IMR-90 (cell line): ENCODE data around the gene PLEK2. TPM values are rescaled to one million over a fixed set of nuclear protein-coding genes. Genes with fewer than 3 reads are reported as not detected.

ENCODE experiments used
- ATAC-seq: fragments of 200-7000 bp; cut with Tn5 transposase; 2 replicates; pipeline ENCODE4 v1.9.1; 2020; ENCODE audit warnings: low read depth, mild to moderate bottlenecking, moderate library complexity
- BruUV-seq: library from RNA; stranded (reverse); fragments of 400-500 nt; replicated peaks from 2 replicates; lab custom pipeline; 2021; lab: Mats Ljungman, UMichigan
- CTCF ChIA-PET: fragments of 300-600 bp; formaldehyde crosslinking; extraction: SDS; loops from one replicate; lab custom pipeline; 2021; ENCODE audit warnings: antibody characterized with exemption; lab: Yijun Ruan, JAX
- POLR2A ChIA-PET: fragments of 300-600 bp; sonication (Branson Sonifier 250); formaldehyde crosslinking; loops from one replicate; lab custom pipeline; 2022; ENCODE audit warnings: antibody characterized with exemption; ENCODE audit not compliant: unreplicated experiment; lab: Charles Lee
- DNase-seq: peaks from one replicate; pipeline ENCODE4 v3.0.0; 2013
- H2AFZ ChIP-seq: replicated peaks from 2 replicates; pipeline ENCODE3; 2013; ENCODE audit warnings: low read length, mild to moderate bottlenecking; ENCODE audit not compliant: poor library complexity
- H2AK5ac ChIP-seq: 2 replicates; pipeline ENCODE4 v1.6.1; 2013; ENCODE audit warnings: low read depth, low read length, inconsistent platforms
- H2AK9ac ChIP-seq: replicated peaks from 2 replicates; pipeline ENCODE3; 2013; ENCODE audit warnings: mild to moderate bottlenecking, low read depth, low read length, moderate library complexity; ENCODE audit not compliant: poor library complexity
- H2BK120ac ChIP-seq: 2 replicates; pipeline ENCODE4 v1.6.1; 2013; ENCODE audit warnings: low read depth, low read length, inconsistent platforms
- H2BK15ac ChIP-seq: 3 replicates; pipeline ENCODE4 v1.6.1; 2013; ENCODE audit warnings: low read depth, low read length, inconsistent platforms
- H2BK20ac ChIP-seq: 2 replicates; pipeline ENCODE4 v1.6.1; 2013; ENCODE audit warnings: low read depth, mild to moderate bottlenecking, inconsistent platforms, low read length, moderate library complexity
- H2BK5ac ChIP-seq: 2 replicates; pipeline ENCODE4 v1.6.1; 2013; ENCODE audit warnings: mild to moderate bottlenecking, low read depth, low read length, inconsistent platforms; ENCODE audit not compliant: poor library complexity, severe bottlenecking
- H3K14ac ChIP-seq: replicated peaks from 2 replicates; pipeline ENCODE4 v1.6.1; 2013; ENCODE audit warnings: low read depth, low read length, inconsistent platforms
- H3K18ac ChIP-seq: 2 replicates; pipeline ENCODE4 v1.6.1; 2013; ENCODE audit warnings: low read depth, low read length, control low read depth
- H3K23ac ChIP-seq: 2 replicates; pipeline ENCODE4 v1.6.1; 2013; ENCODE audit warnings: low read depth, low read length, inconsistent platforms
- H3K27ac ChIP-seq: 2 replicates; pipeline ENCODE4 v1.5.1; 2013; ENCODE audit warnings: mild to moderate bottlenecking, control low read depth, low read length; ENCODE audit not compliant: insufficient read depth
- H3K27me3 ChIP-seq: 2 replicates; pipeline ENCODE4 v1.6.1; 2013; ENCODE audit warnings: low read length; ENCODE audit not compliant: control insufficient read depth, insufficient read depth
- H3K36me3 ChIP-seq: 2 replicates; pipeline ENCODE4 v1.6.1; 2013; ENCODE audit warnings: low read length, mixed read lengths; ENCODE audit not compliant: control insufficient read depth, insufficient read depth
- H3K4ac ChIP-seq: 2 replicates; pipeline ENCODE4 v1.6.1; 2013; ENCODE audit warnings: low read depth, low read length, inconsistent platforms
- H3K4me1 ChIP-seq: 2 replicates; pipeline ENCODE4 v1.6.1; 2013; ENCODE audit warnings: low read length, mixed read lengths; ENCODE audit not compliant: control insufficient read depth, insufficient read depth
- H3K4me2 ChIP-seq: 2 replicates; pipeline ENCODE4 v1.6.1; 2013; ENCODE audit warnings: low read depth, mild to moderate bottlenecking, control low read depth, low read length, moderate library complexity
- H3K4me3 ChIP-seq: 2 replicates; pipeline ENCODE4 v1.5.1; 2013; ENCODE audit warnings: low read depth, mild to moderate bottlenecking, control low read depth, low read length, moderate library complexity; ENCODE audit not compliant: insufficient read depth
- H3K56ac ChIP-seq: 2 replicates; pipeline ENCODE4 v1.6.1; 2013; ENCODE audit warnings: low read length, inconsistent platforms; ENCODE audit not compliant: insufficient read depth; ENCODE audit errors: extremely low read depth
- H3K79me1 ChIP-seq, 2 experiments: 2 replicates each; pipeline ENCODE4 v1.6.1; 2013; ENCODE audit warnings: low read length in 2 of 2, inconsistent platforms in 1 of 2, low read depth in 1 of 2
- H3K9ac ChIP-seq: 2 replicates; pipeline ENCODE4 v1.6.1; 2013; ENCODE audit warnings: low read depth, low read length, control low read depth
- H3K9me1 ChIP-seq: 2 replicates; pipeline ENCODE4 v1.6.1; 2013; ENCODE audit warnings: low read length, inconsistent platforms; ENCODE audit not compliant: insufficient read depth
- H3K9me3 ChIP-seq: 2 replicates; pipeline ENCODE4 v1.6.1; 2013; ENCODE audit warnings: low read length; ENCODE audit not compliant: control insufficient read depth, insufficient read depth
- H4K20me1 ChIP-seq: 2 replicates; pipeline ENCODE4 v1.6.1; 2013; ENCODE audit warnings: low read length, inconsistent platforms; ENCODE audit not compliant: insufficient read depth
- H4K5ac ChIP-seq: 2 replicates; pipeline ENCODE4 v1.6.1; 2013; ENCODE audit warnings: mild to moderate bottlenecking, low read depth, low read length, control low read depth
- H4K8ac ChIP-seq, 2 experiments: 2 replicates each; pipeline ENCODE4 v1.6.1; 2013; ENCODE audit warnings: low read depth in 2 of 2, low read length in 2 of 2, control low read depth in 1 of 2, inconsistent platforms in 1 of 2
- H4K91ac ChIP-seq: 2 replicates; pipeline ENCODE4 v1.6.1; 2013; ENCODE audit warnings: low read depth, low read length, inconsistent platforms; ENCODE audit not compliant: insufficient read depth
- BHLHE40 ChIP-seq: fragments of 150-350 bp; IDR thresholded peaks from 2 replicates; pipeline ENCODE4 v1.6.1; 2016; ENCODE audit warnings: mild to moderate bottlenecking, low read depth, low read length
- CHD1 ChIP-seq: IDR thresholded peaks from 2 replicates; pipeline ENCODE4 v1.6.1; 2012; ENCODE audit warnings: low read depth, low read length, improper control_type of control experiment
- MAFK ChIP-seq: IDR thresholded peaks from 2 replicates; pipeline ENCODE4 v1.6.1; 2012; ENCODE audit warnings: low read depth, low read length, improper control_type of control experiment
- MXI1 ChIP-seq: IDR thresholded peaks from 2 replicates; pipeline ENCODE4 v1.6.1; 2012; ENCODE audit warnings: low read depth, mild to moderate bottlenecking, low read length, moderate library complexity, borderline replicate concordance
- NFE2L2 ChIP-seq: fragments of 150-350 bp; IDR thresholded peaks from 2 replicates; pipeline ENCODE4 v1.6.1; 2016; ENCODE audit warnings: low read depth, mild to moderate bottlenecking, low read length
- RAD21 ChIP-seq: IDR thresholded peaks from 2 replicates; pipeline ENCODE4 v1.6.1; 2012; ENCODE audit warnings: low read length, improper control_type of control experiment
- SMC3 ChIP-seq: fragments of 150-350 bp; IDR thresholded peaks from 2 replicates; pipeline ENCODE4 v1.6.1; 2016; ENCODE audit warnings: low read depth, mild to moderate bottlenecking, antibody characterized with exemption, low read length, moderate library complexity
- USF2 ChIP-seq: fragments of 150-350 bp; IDR thresholded peaks from 2 replicates; pipeline ENCODE4 v1.6.1; 2017; ENCODE audit warnings: mild to moderate bottlenecking, antibody characterized with exemption, low read length, low read depth
- WGBS, 2 experiments: methylation state at CpG; one replicate each; pipeline versions ENCODE4 v1.1.5 to v1.1.7; 2013; ENCODE audit warnings: missing lambda C conversion rate in 2 of 2; ENCODE audit not compliant: insufficient read length in 1 of 2; ENCODE audit errors: extremely low coverage in 2 of 2; 5-methylcytosine and 5-hydroxymethylcytosine counted together
- dilution Hi-C: fragments of 300-500 bp; cut with HindIII; formaldehyde crosslinking; loops from one replicate; pipeline ENCODE4 v1.14.3; 2018; ENCODE audit warnings: low sequenced_read_pairs; ENCODE audit not compliant: unreplicated experiment
- in situ Hi-C: fragments of 300-500 bp; cut with MboI; formaldehyde crosslinking; loops from 3 replicates; pipeline ENCODE4 v1.14.3; 2019; ENCODE audit warnings: low sequenced_read_pairs, inconsistent platforms, mixed read lengths
- intact Hi-C: fragments of 100-400 bp; cut with micrococcal nuclease; formaldehyde crosslinking; loops from 2 replicates; pipeline ENCODE4 v1.10.0; 2022
- polyA plus RNA-seq, 3 experiments: library from polyadenylated mRNA; depleted of rRNA; stranded (reverse); fragments of >200 nt; gene quantifications; 2 replicates each; pipeline ENCODE4 v1.2.3, GENCODE V29; 2012; ENCODE audit warnings: low replicate concordance in 1 of 3
- total RNA-seq: library from RNA; depleted of rRNA; stranded (reverse); fragments of >200 nt; gene quantifications from 2 replicates; pipeline ENCODE4 v1.2.3, GENCODE V29; 2012

Gene PLEK2
- total and polyA plus RNA-seq, 2 of the 4 experiments (the other 2 are of a cell fraction), result 1.7 to 2.5 TPM

- Histone ChIP-seq H3K14ac (no peak overlapping the region), H3K9ac (no peak overlapping the region), H4K91ac (no peak overlapping the region), H2AK5ac (no peak overlapping the region), H3K18ac (no peak overlapping the region), H2AK9ac (no peak overlapping the region), H4K8ac (no peak overlapping the region), H2BK5ac (no peak overlapping the region), H4K20me1 (no peaks in the 10 kb centered on the region), H3K4ac (no peak overlapping the region), H3K9me1 (peaks cover 3% of the 10 kb centered on the region; the same call in 1 of the 2 replicates), H2BK120ac (no peak overlapping the region), H3K4me1 (no peaks in the 10 kb centered on the region), H3K9me3 (no peaks in the 10 kb centered on the region), H3K27ac (no peak overlapping the region), H2AFZ (no peak overlapping the region), H3K4me3 (no peak overlapping the region), H3K79me1 (no peaks in the 10 kb centered on the region), H3K36me3 (0 out of 2 replicates have a peak, but pooled peaks cover under 1% of the 10 kb centered on the region), H3K56ac (no peak overlapping the region), H2BK15ac (no peak overlapping the region), H3K4me2 (no peak overlapping the region), H4K5ac (no peak overlapping the region), H3K27me3 (no peaks in the 10 kb centered on the region), H3K23ac (no peak overlapping the region), H2BK20ac (no peak overlapping the region)
- BruUV-seq, result no TSS peak
- ATAC-seq (no peak), DNase-seq (no peak)
- WGBS, 2 experiments, result no CpG with 5 or more reads among the region's 3 CpGs
- ChIA-PET POLR2A (no interaction called here), CTCF (no interaction called here)
- intact Hi-C loops (no loop called here), in situ Hi-C loops (no loop called here), dilution Hi-C loops (no loop called here)
- TF ChIP-seq SMC3 (no peak), CHD1 (no peak), USF2 (no peak), RAD21 (no peak), NFE2L2 (no peak), MAFK (no peak), MXI1 (no peak), BHLHE40 (no peak)
Observed at GRCh38 chr14:67392123-67392522, 19.8 kb downstream of the PLEK2 start.
